GM21360 (cell line): Measurements from ENCODE around the gene CD247.
A peak's percentile ranks its signal among the peaks of the same experiment; 100 is the strongest.

Experiments
- ATAC-seq: cut with Tn5 transposase; IDR thresholded peaks from one replicate; pipeline ENCODE4 v1.9.1; 2021; ENCODE audit warnings: mild to moderate bottlenecking, moderate library complexity; ENCODE audit not compliant: unreplicated experiment

Gene CD247

GRCh38 chr1:167440776-167441175, 77.6 kb downstream of the CD247 start:
- no peak for ATAC-seq

DNA sequence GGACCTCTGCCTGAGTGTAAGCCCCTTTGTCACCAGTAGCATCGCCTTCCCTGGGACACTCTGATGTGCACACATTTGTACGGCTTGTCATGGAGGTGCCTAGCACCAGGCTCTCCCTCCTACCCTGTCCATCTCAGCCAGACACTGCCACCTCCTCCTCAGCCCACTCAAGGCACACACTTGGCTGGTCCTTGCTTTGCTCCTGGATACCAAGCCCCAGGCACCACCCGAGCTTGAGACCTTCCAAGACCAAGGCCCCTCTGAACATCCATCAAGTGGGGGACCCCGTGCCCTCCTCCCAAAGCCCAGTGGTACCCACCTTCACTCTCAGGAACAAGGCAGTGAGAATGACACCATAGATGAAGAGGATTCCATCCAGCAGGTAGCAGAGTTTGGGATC, 78.0 kb downstream of the CD247 start:
- ATAC-seq = no peak

DNA sequence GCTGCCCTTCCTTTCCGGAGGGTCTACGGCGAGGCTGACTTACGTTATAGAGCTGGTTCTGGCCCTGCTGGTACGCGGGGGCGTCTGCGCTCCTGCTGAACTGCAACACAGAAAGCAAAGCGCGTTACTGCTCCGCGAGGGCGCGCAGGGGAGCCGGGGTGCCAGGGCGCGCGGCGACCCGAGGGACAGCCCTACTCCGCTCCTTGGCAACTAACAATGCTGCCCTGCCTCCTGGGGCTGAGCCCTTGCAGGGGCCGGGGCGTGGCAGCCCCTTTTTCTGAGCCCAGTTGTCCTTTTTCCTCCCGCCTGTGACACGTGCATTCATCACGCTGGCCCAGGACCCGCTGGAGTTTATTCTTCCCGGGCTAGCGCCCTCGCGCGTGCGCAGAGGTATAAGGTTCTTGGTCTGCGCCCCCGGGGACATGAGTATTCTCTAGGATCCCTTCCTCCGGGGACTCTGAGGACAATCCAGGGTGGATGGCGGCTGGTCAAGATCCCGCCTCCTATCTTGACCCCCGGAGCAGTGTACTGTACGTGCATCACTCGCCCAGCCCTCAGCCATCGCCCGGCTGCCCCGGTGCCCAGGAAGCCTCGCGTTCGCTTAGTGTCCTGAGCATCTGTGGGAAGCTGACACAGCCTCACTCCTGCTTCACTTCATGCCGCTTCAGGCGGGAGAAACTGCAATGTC, 78.9 kb downstream of the CD247 start:
- ATAC-seq = no peak

DNA sequence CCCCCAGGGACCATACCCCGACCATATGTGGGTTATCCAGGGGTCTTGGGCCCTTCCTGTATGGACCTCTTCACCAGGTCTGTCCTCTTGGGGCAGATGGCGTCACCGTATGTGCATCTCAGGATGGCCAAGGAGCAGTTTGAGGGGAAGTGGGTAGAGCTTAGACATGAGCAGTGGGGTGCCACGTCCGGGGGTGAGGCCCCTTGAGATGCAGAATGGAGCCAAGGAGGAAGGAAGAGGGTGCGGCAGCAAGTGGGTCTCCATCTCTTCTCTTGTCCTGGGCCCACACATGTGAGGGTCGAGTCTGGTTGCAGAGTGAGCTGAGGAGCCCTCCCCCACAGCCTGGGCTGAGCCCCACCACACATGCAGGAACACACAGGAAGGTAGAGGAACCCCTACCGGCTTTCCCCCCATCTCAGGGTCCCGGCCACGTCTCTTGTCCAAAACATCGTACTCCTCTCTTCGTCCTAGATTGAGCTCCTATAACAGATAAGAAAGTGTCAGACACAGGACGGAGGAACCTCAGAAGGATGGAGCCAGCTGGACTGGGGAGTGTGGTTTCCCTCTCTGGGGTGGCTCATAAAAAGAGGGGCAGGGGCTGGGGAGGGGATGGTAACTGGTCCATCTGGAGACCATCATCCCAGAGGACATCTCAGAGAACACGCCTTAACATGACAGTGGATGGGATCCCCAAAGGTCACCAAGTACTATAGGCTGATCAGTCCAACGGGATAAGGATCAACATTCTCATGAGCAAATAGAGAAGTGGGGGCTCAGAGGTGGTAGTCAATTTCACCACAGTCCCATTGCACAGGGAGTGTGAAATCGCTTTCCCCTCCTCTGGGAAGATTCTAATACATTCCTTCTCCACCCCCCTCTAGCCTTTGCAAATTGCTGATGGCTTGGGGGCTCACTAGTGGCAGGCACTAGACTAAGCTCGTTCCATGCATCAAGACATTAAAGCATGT, 79.9 kb downstream of the CD247 start:
- ATAC-seq = no peak

DNA sequence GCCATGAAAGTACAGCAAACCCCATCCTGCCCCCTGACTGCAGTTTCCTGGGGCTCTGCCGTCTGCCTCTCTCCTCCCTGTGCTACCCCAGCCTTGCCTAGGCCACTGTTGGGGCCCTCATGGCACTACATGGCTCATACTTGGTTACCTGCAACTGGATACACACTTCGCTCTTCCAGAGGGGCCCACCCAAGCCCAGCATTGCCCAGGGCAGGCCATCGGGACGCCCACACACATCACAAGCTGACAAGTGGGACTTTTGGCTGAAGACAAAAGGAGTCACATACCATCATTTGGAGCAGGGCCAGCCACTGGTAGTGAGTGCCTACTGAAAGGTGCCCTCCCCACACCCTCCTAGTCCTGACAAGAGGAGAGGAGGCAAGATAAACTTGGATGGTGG, 82.8 kb downstream of the CD247 start:
- no peak for ATAC-seq

DNA sequence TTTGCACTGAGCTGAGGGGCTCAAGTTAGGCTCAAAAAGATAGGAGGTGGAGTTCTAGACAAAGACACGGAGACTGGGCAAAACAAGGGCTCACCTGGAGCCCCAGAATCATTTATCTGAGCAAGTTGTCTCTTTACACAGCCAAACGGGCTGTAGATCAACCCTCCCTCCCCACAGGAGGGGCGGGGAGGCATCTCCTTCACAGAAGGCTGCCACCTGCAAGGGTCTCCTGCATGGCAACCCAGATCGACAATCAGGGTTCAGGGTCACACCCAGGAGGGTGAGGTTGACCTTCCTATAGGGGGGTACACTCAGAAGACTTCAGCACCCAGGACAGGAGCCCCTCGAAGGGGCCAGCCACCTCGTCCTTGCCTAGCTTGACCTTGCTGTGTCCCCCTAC, 84.0 kb downstream of the CD247 start:
- no peak for ATAC-seq

DNA sequence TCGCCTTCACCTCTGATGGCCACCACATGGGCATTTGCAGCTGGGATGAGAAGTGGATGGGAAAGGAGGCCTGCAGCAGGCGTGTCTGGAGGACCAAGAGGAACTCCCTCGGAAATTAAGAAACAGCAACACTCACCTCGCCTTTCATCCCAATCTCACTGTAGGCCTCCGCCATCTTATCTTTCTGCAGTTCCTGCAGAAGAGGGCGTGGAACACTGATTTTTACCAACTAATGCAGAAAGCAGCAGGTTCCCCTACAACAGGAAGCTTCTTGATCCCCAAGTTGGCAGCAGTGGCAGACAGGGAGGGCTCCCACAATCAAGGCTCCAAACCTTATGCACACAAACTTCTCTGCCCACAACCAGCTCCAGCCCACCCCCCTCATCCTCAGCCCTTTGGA, 84.4 kb downstream of the CD247 start:
- ATAC-seq = no peak

- ATAC-seq = no peak
Measured at GRCh38 chr1:167432780-167433179, 85.5 kb downstream of the CD247 start.

DNA sequence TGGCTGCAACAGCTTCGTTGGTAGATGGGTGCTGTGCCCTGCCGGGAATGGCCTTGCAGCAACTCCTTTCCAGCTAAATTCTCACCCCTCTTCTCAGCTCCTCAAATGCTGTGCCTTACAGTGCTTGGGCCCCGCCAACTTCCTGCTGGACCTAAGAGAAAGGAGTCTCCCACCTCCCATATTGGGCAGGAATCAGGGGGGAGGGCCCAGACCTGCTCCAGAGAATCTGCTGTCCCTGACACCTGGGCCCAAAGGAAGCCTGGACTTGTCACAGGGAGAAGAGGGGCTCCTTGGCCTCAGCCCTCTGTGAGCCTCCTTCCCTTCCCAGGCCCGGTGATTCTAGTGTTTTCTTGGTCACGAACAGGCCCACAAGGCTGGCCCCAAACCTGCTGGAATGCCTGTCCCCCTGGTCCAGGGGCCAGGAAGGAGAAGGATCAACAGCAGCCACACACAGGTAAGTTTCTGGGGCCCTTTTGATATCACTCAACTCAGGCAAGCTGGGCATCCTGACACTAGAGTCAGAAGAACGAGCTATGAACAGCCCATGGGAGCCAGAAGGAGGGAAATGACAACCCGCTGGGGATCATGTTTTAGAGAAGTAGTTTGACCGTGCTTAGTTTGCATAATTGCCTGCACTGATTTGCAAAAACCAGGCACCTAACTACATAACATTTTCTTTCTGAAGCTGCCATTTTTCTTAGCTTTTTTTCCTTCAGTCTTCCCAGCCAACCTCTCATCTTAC, 86.2 kb downstream of the CD247 start:
- no peak for ATAC-seq

DNA sequence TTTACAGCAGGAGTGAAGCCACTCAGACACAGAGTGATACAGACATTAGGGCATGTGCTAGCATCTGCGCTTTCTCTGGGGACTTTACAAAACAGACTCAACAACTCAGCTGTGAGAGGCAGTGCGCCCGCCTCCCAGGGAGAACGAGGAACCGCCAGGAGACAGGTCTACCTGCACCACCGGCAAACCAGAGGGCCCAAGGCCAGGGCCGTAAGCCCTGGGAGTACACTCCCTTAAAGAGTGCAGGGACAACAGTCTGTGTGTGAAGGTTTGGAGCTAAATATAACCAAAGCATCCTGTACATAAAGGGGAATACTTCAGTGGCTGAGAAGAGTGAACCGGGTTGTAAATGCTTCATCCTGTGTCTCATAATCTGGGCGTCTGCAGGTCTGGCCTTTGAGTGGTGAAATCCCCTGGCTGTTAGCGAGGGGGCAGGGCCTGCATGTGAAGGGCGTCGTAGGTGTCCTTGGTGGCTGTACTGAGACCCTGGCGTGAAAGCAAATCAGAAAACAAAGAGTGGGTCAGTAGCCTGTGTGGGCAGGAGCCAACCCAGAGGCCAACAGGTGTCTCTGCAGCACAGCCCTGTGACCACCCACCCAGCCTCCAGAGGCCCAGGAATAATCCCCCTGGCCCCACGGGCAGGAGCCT, 86.9 kb downstream of the CD247 start:
- no peak for ATAC-seq

DNA sequence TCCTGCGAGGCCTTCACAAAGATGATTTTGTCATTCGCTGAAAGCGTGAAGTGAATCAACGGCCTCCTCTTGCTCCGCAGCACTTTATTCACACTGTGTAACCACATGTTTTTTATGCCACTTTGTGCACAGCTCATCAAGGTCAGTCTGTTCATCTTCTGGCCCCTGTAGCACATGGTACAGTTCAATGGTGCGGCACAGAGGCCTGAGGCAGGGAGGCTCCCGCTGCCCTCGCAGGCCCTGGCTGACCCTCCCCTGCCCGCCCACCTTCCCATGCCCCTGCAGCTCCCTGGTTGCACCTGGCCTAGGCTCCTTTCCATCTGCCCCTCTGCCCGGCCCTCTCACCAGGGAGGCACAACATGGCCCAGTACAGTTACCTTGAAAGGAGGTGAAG, 87.5 kb downstream of the CD247 start:
- no peak for ATAC-seq

DNA sequence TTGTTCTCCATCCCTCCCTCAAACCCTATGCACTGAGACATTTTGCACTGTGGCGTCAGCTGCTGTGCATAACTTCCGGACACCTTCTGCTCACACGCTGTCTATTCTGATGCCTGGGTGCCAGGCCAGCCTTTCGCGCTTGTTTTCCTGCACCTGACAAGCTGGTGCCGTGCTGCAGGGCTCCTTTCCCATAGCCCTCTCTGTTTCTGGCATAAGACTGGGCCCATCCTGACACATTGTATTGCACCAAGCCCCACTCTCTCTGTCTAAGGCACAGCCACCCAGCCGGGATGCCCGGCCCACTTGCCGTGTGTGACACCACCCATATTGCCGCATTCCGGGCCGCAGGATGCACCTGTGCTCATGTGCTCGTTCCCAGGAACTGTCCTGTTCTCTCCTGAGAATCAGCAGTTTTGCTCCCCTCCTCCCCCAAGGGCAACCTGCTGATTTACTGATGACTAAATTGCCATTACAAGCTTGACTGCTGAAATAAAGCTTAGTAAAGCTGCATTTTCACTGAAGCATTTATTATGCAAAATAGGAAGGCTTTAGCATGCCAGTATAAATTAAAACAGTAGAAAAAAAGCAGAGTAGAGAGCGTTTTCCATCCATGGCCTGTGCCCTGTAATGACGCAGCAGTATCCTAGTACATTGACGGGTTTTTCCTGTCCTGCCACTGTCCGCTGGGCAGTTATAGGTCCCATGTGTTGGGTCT, 88.0 kb downstream of the CD247 start:
- peak; percentile 41 for ATAC-seq

DNA sequence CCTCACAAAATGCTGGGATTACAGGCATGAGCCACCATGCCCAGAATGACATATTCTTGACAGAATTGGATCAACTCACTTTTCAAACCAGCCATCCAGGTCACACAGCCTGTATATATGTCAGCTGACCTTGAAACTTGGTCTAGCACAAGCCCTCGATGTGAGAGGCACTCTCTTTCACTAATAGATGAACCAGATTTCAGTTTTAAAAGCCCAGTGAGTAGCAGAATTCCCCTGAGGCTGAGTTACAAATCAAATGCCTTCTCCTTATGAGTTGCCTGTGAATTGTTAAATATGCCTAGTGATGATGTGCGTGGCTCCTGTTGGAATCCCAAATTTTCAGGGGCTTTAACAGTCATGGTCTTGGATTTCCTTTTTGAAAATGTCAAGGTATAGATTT, 88.7 kb downstream of the CD247 start:
- ATAC-seq = peak; percentile 42

DNA sequence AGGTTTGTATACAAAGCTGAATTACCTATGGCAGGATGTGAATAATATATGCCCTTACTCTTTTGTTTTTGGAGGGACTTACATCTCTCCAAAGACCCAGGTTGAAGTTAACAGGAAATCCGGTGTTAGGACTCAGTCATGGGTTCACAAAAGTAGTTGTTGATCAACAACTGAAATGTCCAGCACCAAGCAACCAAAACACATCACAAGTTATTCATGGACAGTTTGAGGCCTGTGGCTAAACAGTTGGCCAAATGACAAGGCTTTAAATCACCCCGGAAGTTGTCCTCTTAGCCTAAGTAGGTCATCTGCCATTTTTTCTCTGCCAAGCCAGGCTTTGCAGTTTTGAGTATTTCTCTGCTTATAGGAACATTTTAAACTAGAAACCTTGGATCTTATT, 89.9 kb downstream of the CD247 start:
- ATAC-seq = no peak

GRCh38 chr1:167427848-167428247, 90.5 kb downstream of the CD247 start:
- no peak for ATAC-seq

DNA sequence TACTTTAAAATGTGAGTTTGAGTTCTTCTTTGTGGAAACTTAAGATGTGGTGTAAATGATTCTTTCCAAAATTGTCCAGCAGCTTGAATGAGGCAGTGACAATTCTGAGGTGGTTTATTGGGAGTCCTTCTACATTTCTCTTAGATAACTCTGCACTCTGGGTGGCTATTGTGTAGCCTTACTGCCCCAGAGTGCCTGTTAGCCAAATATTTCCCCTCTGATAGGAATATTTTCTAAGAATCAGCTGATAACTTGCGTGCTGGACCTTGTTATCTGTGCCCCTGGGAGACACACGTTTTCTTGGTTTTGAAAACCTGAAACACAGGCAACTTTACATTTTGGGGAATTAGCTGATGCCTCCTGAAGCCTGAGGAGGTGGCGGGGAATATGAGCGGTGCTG, 91.6 kb downstream of the CD247 start:
- ATAC-seq = no peak

DNA sequence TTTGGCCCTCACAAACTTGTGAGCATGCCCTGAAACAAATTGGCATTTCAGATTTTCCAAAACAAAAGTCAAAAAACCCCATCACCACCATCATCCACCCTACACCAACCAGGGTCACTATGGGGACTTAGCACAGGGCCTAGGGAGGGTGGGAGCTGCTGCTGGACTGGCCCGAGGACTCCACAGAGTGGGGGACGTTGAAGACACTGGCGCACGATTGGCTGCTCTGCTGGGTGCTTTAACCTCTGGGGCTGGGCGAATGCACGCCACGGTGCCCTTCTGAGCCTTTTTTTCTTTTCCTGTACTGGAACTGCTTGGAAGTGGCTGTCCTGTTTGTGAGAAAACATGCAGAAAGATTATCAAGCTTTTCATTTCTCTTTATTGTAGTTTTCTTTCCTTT, 92.8 kb downstream of the CD247 start:
- ATAC-seq = no peak

DNA sequence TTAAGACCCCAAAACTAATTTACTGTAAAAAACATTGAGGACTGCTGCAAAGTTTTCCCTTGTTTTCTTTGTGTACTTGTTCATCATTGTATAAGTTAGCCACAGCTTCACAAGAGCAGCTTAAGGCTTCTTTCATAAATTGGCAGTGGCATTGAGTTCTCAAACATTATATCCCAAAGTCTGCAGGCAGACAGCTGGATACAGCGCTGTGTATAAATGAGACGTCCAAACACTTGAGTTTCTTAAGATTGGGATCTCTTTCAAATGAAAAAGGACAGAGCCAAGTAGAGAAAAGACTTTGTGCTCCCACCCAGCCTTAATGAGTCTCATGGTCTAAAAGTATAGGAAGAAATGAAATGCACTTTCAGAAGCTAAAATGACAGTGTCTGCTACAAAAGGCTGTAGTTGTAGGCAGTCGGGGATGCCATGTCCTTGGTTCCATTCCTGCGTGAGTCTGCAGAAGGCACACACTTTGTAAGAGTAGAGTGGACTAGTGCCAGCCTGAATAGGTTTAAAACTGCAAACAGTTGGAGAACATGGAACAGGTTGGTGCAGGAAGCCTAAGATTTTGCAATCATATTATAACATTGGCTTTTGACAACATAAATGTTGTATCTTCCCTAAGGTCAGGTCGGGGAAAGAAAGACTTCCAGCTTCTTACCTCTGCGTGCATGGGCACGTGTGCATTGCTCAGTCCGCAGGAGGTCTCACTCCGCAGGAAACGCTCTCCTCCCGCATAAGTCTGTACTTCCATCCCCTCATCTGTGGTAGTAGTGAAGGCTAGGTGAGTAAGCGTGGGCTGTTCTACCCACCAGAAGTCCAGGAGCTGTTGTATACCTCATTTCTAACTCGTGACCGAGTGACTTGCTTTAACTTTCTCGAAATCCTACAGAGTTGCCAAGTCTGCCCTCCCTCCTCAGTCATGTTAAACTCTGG, 94.4 kb downstream of the CD247 start:
- no peak for ATAC-seq

DNA sequence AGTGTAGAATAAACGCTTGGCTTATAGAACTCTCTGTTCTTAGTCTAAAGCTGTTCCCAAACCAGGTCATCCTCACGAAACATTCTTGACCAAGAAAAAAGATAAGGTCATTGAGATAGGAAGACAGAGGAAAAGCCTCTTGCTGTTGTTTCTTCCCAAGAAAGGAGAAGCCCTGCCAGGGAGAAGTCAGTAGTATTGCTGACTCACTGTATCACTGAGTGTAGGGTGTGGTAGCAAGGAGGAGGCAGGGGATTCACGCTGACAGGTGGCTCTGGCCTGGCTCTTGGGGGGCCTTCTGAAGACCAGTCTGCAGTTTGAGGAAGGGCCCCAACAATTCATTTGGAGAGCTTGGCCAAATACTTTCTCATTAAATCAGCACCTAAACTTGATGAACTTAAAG, 97.8 kb downstream of the CD247 start:
- no peak for ATAC-seq
